ENCODE results near the gene RDH5. TPM values are rescaled to one million over a fixed set of nuclear protein-coding genes. Genes with fewer than 3 reads are reported as not detected.

Gene RDH5
- total RNA-seq, 1 experiment from 2014 or later, result 6.2 TPM

DNA sequence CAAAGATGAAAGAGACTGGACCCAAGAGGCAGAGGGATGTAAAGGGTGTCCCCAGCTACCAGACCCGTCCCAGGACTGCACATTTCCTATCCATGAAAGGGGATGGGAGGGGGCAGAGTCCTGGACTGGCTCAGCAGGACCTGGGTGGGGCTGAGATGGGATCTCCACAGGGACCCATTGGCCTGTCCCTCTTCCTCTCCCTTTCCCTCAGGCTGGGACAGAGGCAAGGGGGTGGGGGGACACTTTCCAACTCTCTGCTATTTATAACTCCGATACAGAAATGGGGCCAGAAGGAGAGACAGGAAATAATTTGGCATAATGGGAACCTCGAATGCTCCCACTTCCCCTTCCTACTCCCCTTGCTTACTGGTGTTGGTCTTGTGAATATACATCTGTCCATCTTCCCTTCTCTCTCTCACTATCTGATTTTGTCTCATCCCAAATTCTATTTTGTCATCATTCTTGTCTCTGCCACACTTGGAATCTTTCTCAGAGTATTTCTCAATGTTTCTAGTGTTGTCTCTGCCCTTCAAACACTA, 11.4 kb upstream of the RDH5 start:
- TF ChIP-seq JUND (IDR thresholded peaks at IDR 0.05) (no peak), ZNF274 (IDR thresholded peaks at IDR 0.05; ENCODE audit: low read depth, low read length) (no peak)
- TF ChIP-seq, protein P1, sequence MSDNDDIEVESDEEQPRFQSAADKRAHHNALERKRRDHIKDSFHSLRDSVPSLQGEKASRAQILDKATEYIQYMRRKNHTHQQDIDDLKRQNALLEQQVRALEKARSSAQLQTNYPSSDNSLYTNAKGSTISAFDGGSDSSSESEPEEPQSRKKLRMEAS (IDR thresholded peaks at IDR 0.05), result no peak
- Histone ChIP-seq H3K27me3 (ENCODE audit: insufficient read depth, low read length) (peaks cover 26% of the 10 kb centered on the region; the same call in 1 of the 2 replicates), H3K4me2 (ENCODE audit: low read length) (peak overlapping the region; percentile 81), H2AFZ (ENCODE audit: low read depth, low read length, poor library complexity, severe bottlenecking) (no peak overlapping the region), H4K20me1 (ENCODE audit: insufficient read depth) (no peaks in the 10 kb centered on the region), H3K79me2 (ENCODE audit: insufficient read depth, low read length) (no peaks in the 10 kb centered on the region), H3K4me3 (replicated peaks in 1 of 2; ENCODE audit: low read depth in 1 of 2, low read length in 2 of 2) (peak overlapping the region in 1 of 2 experiments; percentile 57; a peak in 2 of 4 replicates), H3K9me2 (ENCODE audit: insufficient read depth) (no peaks in the 10 kb centered on the region), H3K4me1 (ENCODE audit: control insufficient read depth in 1 of 2, insufficient read depth in 2 of 2, low read length in 2 of 2) (peaks cover 4 to 14% of the 10 kb centered on the region in 2 experiments; a peak in 3 of 4 replicates), H3K9me3 (ENCODE audit: control insufficient read depth in 1 of 2, insufficient read depth in 1 of 2, low read depth in 1 of 2, low read length in 2 of 2) (no peaks in the 10 kb centered on the region), H3K36me3 (ENCODE audit: control insufficient read depth in 1 of 2, insufficient read depth in 2 of 2, low read length in 2 of 2) (no peaks in the 10 kb centered on the region), H3K27ac (ENCODE audit: low read depth, low read length) (no peak overlapping the region), H3K9ac (ENCODE audit: low read length) (no peak overlapping the region)
- ChIA-PET RAD21 (ENCODE audit: low non-redundant PET in 1 of 2, low total read pairs in 2 of 2, uncharacterized antibody in 2 of 2, unreplicated experiment in 2 of 2) (no interaction called here), CTCF (no interaction called here), POLR2A (no interaction called here)
- BruUV-seq (replicated peaks), result no TSS peak
- intact Hi-C loops (cut with micrococcal nuclease), result no loop called here
- DNase-seq (ENCODE audit: low read depth, low spot score) (no peak), ATAC-seq (no peak)

- H3K27ac ChIP-seq (ENCODE audit: low read depth, low read length), result no peak overlapping the region
- ChIA-PET RAD21 (ENCODE audit: low non-redundant PET in 1 of 2, low total read pairs in 2 of 2, uncharacterized antibody in 2 of 2, unreplicated experiment in 2 of 2) (no interaction called here), CTCF (interaction anchor here (2.0 kb wide), 1 partner anchor 9 kb away, joined by 7 read pairs; the partner anchor contains the start of gene RDH5), POLR2A (no interaction called here)
- H3K36me3 ChIP-seq (ENCODE audit: control insufficient read depth in 1 of 2, insufficient read depth in 2 of 2, low read length in 2 of 2), result no peaks in the 10 kb centered on the region
- H3K79me2 ChIP-seq (ENCODE audit: insufficient read depth, low read length), result peaks cover 4% of the 10 kb centered on the region
- H3K9me2 ChIP-seq (ENCODE audit: insufficient read depth), result no peaks in the 10 kb centered on the region
- no TSS peak for BruUV-seq (replicated peaks)
- no peak overlapping the region for H3K9ac ChIP-seq (ENCODE audit: low read length)
- intact Hi-C loops (cut with micrococcal nuclease), result no loop called here
- no peaks in the 10 kb centered on the region for H3K9me3 ChIP-seq (ENCODE audit: control insufficient read depth in 1 of 2, insufficient read depth in 1 of 2, low read depth in 1 of 2, low read length in 2 of 2)
- H3K27me3 ChIP-seq (ENCODE audit: insufficient read depth, low read length), result peaks cover 26% of the 10 kb centered on the region; the same call in 1 of the 2 replicates
- DNase-seq (ENCODE audit: low read depth, low spot score) (no peak), ATAC-seq (no peak)
- no peak overlapping the region for H2AFZ ChIP-seq (ENCODE audit: low read depth, low read length, poor library complexity, severe bottlenecking)
- H3K4me2 ChIP-seq (ENCODE audit: low read length), result no peak overlapping the region
- TF ChIP-seq YY1 (IDR thresholded peaks at IDR 0.05; ENCODE audit: extremely low read depth, insufficient replicate concordance, low read depth, low read length), result no peak
- TF ChIP-seq, protein P2, sequence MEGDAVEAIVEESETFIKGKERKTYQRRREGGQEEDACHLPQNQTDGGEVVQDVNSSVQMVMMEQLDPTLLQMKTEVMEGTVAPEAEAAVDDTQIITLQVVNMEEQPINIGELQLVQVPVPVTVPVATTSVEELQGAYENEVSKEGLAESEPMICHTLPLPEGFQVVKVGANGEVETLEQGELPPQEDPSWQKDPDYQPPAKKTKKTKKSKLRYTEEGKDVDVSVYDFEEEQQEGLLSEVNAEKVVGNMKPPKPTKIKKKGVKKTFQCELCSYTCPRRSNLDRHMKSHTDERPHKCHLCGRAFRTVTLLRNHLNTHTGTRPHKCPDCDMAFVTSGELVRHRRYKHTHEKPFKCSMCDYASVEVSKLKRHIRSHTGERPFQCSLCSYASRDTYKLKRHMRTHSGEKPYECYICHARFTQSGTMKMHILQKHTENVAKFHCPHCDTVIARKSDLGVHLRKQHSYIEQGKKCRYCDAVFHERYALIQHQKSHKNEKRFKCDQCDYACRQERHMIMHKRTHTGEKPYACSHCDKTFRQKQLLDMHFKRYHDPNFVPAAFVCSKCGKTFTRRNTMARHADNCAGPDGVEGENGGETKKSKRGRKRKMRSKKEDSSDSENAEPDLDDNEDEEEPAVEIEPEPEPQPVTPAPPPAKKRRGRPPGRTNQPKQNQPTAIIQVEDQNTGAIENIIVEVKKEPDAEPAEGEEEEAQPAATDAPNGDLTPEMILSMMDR (IDR thresholded peaks at IDR 0.05 in 2 of 3, conservative IDR thresholded peaks at IDR 0.05 in 1 of 3; ENCODE audit: borderline replicate concordance in 1 of 3, insufficient read depth in 1 of 3, low read depth in 2 of 3, low read length in 2 of 3), result no peak
- TF ChIP-seq REST (IDR thresholded peaks at IDR 0.05; ENCODE audit: low read depth), result no peak
- H3K4me3 ChIP-seq (replicated peaks in 1 of 2; ENCODE audit: low read depth in 1 of 2, low read length in 2 of 2), result no peak overlapping the region
- H3K4me1 ChIP-seq (ENCODE audit: control insufficient read depth in 1 of 2, insufficient read depth in 2 of 2, low read length in 2 of 2), result peaks cover 10 to 27% of the 10 kb centered on the region in 2 experiments
- H4K20me1 ChIP-seq (ENCODE audit: insufficient read depth), result no peaks in the 10 kb centered on the region
Observed at GRCh38 chr12:55711786-55712553, 8.2 kb upstream of the RDH5 start.
